Spleen (tissue), 7 donors: ENCODE results near the gene WDR49.

Experiments used
- POLR2A ChIP-seq, 3 donors: fragments of 450-650 bp; IDR thresholded peaks; one replicate each; pipeline ENCODE4 v1.5.1; 2017; ENCODE audit warnings: antibody characterized with exemption in 3 of 3, mild to moderate bottlenecking in 1 of 3
- TF ChIP-seq, protein P1 (sequence below), 11 experiments: fragments of 200-600 bp in 7 of 11; fragments of 450-650 bp in 4 of 11; sonication (generic) in 4 of 11; IDR thresholded peaks in 8 of 11; conservative IDR thresholded peaks in 3 of 11; 1 replicate in 7 of 11; 2 replicates in 4 of 11; pipeline versions ENCODE4 v1.4.0 to v1.8.0; 2016 to 2021; ENCODE audit warnings: antibody characterized with exemption in 11 of 11, inconsistent platforms in 4 of 11, mild to moderate bottlenecking in 1 of 11
- donor health status: DM: no; HTN: no; CAD: no; lungs with moderate emphysema.
- donor health status: DM: no; HTN: no; CAD: no.
- donor health status: DM: no; HTN: no; CAD: no.

- TF ChIP-seq, protein P1, sequence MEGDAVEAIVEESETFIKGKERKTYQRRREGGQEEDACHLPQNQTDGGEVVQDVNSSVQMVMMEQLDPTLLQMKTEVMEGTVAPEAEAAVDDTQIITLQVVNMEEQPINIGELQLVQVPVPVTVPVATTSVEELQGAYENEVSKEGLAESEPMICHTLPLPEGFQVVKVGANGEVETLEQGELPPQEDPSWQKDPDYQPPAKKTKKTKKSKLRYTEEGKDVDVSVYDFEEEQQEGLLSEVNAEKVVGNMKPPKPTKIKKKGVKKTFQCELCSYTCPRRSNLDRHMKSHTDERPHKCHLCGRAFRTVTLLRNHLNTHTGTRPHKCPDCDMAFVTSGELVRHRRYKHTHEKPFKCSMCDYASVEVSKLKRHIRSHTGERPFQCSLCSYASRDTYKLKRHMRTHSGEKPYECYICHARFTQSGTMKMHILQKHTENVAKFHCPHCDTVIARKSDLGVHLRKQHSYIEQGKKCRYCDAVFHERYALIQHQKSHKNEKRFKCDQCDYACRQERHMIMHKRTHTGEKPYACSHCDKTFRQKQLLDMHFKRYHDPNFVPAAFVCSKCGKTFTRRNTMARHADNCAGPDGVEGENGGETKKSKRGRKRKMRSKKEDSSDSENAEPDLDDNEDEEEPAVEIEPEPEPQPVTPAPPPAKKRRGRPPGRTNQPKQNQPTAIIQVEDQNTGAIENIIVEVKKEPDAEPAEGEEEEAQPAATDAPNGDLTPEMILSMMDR (IDR thresholded peaks at IDR 0.05 in 8 of 11, conservative IDR thresholded peaks at IDR 0.05 in 3 of 11): no peak
- no peak for TF ChIP-seq POLR2A (IDR thresholded peaks at IDR 0.05)
These were observed 66.1 kb downstream of the WDR49 start for GRCh38 chr3:167587651-167588050.
